NB4 (cell line): ENCODE measurements around the gene RBM47.

Experiments used
- POLR2A ChIP-seq: IDR thresholded peaks from 2 replicates; pipeline ENCODE4 v1.6.1; 2011; ENCODE audit warnings: mild to moderate bottlenecking; ENCODE audit not compliant: insufficient read length; ENCODE audit errors: extremely low read depth
- TF ChIP-seq, protein P1 (sequence below): IDR thresholded peaks from one replicate; pipeline ENCODE4 v1.5.1; 2012; ENCODE audit warnings: low read depth, low read length
- TF ChIP-seq, protein P2 (sequence below): IDR thresholded peaks from 2 replicates; pipeline ENCODE4 v1.6.1; 2011; ENCODE audit warnings: low read depth, low read length

DNA sequence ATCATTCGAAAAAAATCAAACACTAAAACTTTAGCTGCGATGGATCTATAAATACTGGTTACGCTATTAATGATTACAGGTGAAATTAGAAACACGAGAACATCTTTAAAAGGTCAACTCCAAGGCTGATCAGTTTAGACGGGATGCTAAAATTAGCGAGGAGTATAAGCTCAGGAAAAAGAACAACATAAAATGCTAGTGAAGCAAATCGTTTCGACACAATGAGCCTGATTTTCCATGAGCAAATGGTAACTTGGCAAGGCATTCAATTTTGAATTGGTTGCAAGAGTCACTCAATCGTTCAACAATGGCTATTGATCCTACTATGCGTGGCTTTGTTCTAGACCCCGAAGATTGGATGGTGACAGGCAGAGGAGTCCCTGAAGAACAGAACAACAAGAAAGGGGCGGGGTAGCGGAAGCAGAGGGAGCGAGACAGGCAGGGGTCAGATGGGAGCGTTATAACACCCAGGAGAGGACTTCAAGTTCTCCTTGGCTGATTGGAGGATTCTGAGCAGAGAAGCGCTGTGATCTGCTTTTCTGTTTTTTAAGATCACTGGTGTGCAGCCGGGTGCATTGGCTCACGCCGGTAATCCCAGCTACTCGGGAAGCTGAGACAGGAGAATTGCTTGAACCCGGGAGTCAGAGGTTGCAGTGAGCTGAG lies 146.5 kb downstream of the RBM47 start:
- TF ChIP-seq, protein P1, sequence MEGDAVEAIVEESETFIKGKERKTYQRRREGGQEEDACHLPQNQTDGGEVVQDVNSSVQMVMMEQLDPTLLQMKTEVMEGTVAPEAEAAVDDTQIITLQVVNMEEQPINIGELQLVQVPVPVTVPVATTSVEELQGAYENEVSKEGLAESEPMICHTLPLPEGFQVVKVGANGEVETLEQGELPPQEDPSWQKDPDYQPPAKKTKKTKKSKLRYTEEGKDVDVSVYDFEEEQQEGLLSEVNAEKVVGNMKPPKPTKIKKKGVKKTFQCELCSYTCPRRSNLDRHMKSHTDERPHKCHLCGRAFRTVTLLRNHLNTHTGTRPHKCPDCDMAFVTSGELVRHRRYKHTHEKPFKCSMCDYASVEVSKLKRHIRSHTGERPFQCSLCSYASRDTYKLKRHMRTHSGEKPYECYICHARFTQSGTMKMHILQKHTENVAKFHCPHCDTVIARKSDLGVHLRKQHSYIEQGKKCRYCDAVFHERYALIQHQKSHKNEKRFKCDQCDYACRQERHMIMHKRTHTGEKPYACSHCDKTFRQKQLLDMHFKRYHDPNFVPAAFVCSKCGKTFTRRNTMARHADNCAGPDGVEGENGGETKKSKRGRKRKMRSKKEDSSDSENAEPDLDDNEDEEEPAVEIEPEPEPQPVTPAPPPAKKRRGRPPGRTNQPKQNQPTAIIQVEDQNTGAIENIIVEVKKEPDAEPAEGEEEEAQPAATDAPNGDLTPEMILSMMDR, result no peak
- no peak for TF ChIP-seq POLR2A
- TF ChIP-seq, protein P2, sequence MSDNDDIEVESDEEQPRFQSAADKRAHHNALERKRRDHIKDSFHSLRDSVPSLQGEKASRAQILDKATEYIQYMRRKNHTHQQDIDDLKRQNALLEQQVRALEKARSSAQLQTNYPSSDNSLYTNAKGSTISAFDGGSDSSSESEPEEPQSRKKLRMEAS, result no peak
